Measurements from ENCODE around the gene BMPR1A.

The BMPR1A gene

GRCh38 chr10:86940677-86941076, 184.3 kb downstream of the BMPR1A start:
- no peak for TF ChIP-seq ZNF8 (CRISPR knock-in tag; IDR thresholded peaks at IDR 0.05)
- no peak for TF ChIP-seq ARNTL (CRISPR knock-in tag; IDR thresholded peaks at IDR 0.05; ENCODE audit: borderline replicate concordance, low read depth)
- TF ChIP-seq GLIS3 (CRISPR knock-in tag; IDR thresholded peaks at IDR 0.05) = no peak
- no peak for TF ChIP-seq ZFP30 (CRISPR knock-in tag; IDR thresholded peaks at IDR 0.05)
- no peak for TF ChIP-seq ZNF565 (CRISPR knock-in tag; conservative IDR thresholded peaks at IDR 0.05; ENCODE audit: low read depth)
- no peak for TF ChIP-seq ZC3H10 (CRISPR knock-in tag; IDR thresholded peaks at IDR 0.05)
- TF ChIP-seq ISL1 (CRISPR knock-in tag; IDR thresholded peaks at IDR 0.05) = no peak
- TF ChIP-seq ZFP3 (CRISPR knock-in tag; IDR thresholded peaks at IDR 0.05) = no peak
- TF ChIP-seq TCF4 (CRISPR knock-in tag; IDR thresholded peaks at IDR 0.05; ENCODE audit: borderline replicate concordance) = no peak
- no peak for TF ChIP-seq POU6F1 (CRISPR knock-in tag; IDR thresholded peaks at IDR 0.05; ENCODE audit: borderline replicate concordance, low read depth)
- TF ChIP-seq CSDC2 (CRISPR knock-in tag; IDR thresholded peaks at IDR 0.05) = no peak
- no peak for TF ChIP-seq ZNF70 (CRISPR knock-in tag; IDR thresholded peaks at IDR 0.05)
- no peak for ATAC-seq

GRCh38 chr10:86941426-86941825, 185.0 kb downstream of the BMPR1A start:
- TF ChIP-seq TOX (CRISPR knock-in tag; IDR thresholded peaks at IDR 0.05; ENCODE audit: borderline replicate concordance) (no peak), POU6F1 (CRISPR knock-in tag; IDR thresholded peaks at IDR 0.05; ENCODE audit: borderline replicate concordance, low read depth) (no peak), CSRNP3 (CRISPR knock-in tag; IDR thresholded peaks at IDR 0.05) (no peak), BACH2 (CRISPR knock-in tag; IDR thresholded peaks at IDR 0.05; ENCODE audit: borderline replicate concordance) (no peak), OSR1 (CRISPR knock-in tag; IDR thresholded peaks at IDR 0.05) (no peak), GLIS3 (CRISPR knock-in tag; IDR thresholded peaks at IDR 0.05) (no peak), RARB (CRISPR knock-in tag; IDR thresholded peaks at IDR 0.05) (no peak), ISL1 (CRISPR knock-in tag; IDR thresholded peaks at IDR 0.05) (no peak), TSHZ2 (CRISPR knock-in tag; IDR thresholded peaks at IDR 0.05) (no peak), ZNF70 (CRISPR knock-in tag; IDR thresholded peaks at IDR 0.05) (no peak), CREB5 (CRISPR knock-in tag; IDR thresholded peaks at IDR 0.05; ENCODE audit: low read depth) (no peak), ZNF565 (CRISPR knock-in tag; conservative IDR thresholded peaks at IDR 0.05; ENCODE audit: low read depth) (no peak), TCF4 (CRISPR knock-in tag; IDR thresholded peaks at IDR 0.05; ENCODE audit: borderline replicate concordance) (no peak), ZFP3 (CRISPR knock-in tag; IDR thresholded peaks at IDR 0.05) (no peak), SNAI2 (CRISPR knock-in tag; IDR thresholded peaks at IDR 0.05) (no peak), ZFP30 (CRISPR knock-in tag; IDR thresholded peaks at IDR 0.05) (no peak), PPARA (CRISPR knock-in tag; IDR thresholded peaks at IDR 0.05; ENCODE audit: borderline replicate concordance) (no peak), ESRRG (CRISPR knock-in tag; IDR thresholded peaks at IDR 0.05) (no peak), CSDC2 (CRISPR knock-in tag; IDR thresholded peaks at IDR 0.05) (no peak), ZC3H10 (CRISPR knock-in tag; IDR thresholded peaks at IDR 0.05) (no peak)
- no peak for ATAC-seq

- no peak for ATAC-seq
- TF ChIP-seq ZNF565 (CRISPR knock-in tag; conservative IDR thresholded peaks at IDR 0.05; ENCODE audit: low read depth) (no peak), CSDC2 (CRISPR knock-in tag; IDR thresholded peaks at IDR 0.05) (no peak), PATZ1 (CRISPR knock-in tag; IDR thresholded peaks at IDR 0.05; ENCODE audit: borderline replicate concordance) (no peak), ARNTL (CRISPR knock-in tag; IDR thresholded peaks at IDR 0.05; ENCODE audit: borderline replicate concordance, low read depth) (no peak), TCF4 (CRISPR knock-in tag; IDR thresholded peaks at IDR 0.05; ENCODE audit: borderline replicate concordance) (no peak)
Measured at GRCh38 chr10:86941991-86942421, 185.6 kb downstream of the BMPR1A start.

Measured in SK-N-SH treated with all-trans-retinoic acid at 6 μM for 48 hours (cell line).